B cell (primary cell): ENCODE data around the gene SARS2. TPM values are rescaled to one million over a fixed set of nuclear protein-coding genes. Genes with fewer than 3 reads are reported as not detected.

Experiments used
- ATAC-seq: fragments of 200-7000 bp; cut with Tn5 transposase; one replicate; pipeline ENCODE4 v1.10.0; 2021; ENCODE audit warnings: low read depth, mild to moderate bottlenecking, moderate number of reproducible peaks, moderate library complexity
- CTCF ChIA-PET: fragments of 350-600 bp; sonication (Branson Sonifier 250); formaldehyde crosslinking; loops from one replicate; lab custom pipeline; 2021; ENCODE audit warnings: antibody characterized with exemption, inconsistent platforms; lab: Charles Lee
- POLR2A ChIA-PET: fragments of 350-600 bp; sonication (Branson Sonifier 250); formaldehyde crosslinking; loops from one replicate; lab custom pipeline; 2021; ENCODE audit warnings: antibody characterized with exemption; lab: Charles Lee
- DNase-seq: peaks from one replicate; pipeline ENCODE4 v3.0.0; 2013
- H2AFZ ChIP-seq: 2 replicates; pipeline ENCODE4 v1.6.1; 2012; ENCODE audit warnings: mild to moderate bottlenecking, low read depth, low read length; ENCODE audit not compliant: insufficient read depth, poor library complexity, severe bottlenecking
- H3K27ac ChIP-seq, 2 donors: 1 replicate in 1 of 2; 2 replicates in 1 of 2; pipeline ENCODE4 v1.5.1; 2012 to 2013; ENCODE audit warnings: low read length in 2 of 2, mild to moderate bottlenecking in 2 of 2, moderate library complexity in 1 of 2
- H3K27me3 ChIP-seq, 4 experiments: fragments of 200-600 bp in 1 of 4; sonication (generic) in 1 of 4; replicated peaks in 1 of 4; 1 replicate in 2 of 4; 2 replicates in 2 of 4; pipeline versions ENCODE4 v1.6.1 to v1.7.0; 2013 to 2016; ENCODE audit warnings: low read length in 3 of 4, mild to moderate bottlenecking in 2 of 4, mixed read lengths in 1 of 4, moderate library complexity in 1 of 4; ENCODE audit not compliant: insufficient read depth in 4 of 4, control insufficient read depth in 3 of 4; ENCODE audit errors: control extremely low read depth in 1 of 4
- H3K36me3 ChIP-seq, 2 experiments: replicated peaks in 1 of 2; 1 replicate in 1 of 2; 2 replicates in 1 of 2; pipeline versions ENCODE4 v1.6.1 to v1.7.1; 2013; ENCODE audit warnings: low read length in 1 of 2; ENCODE audit not compliant: insufficient read depth in 2 of 2, control insufficient read depth in 1 of 2; ENCODE audit errors: control extremely low read depth in 1 of 2, extremely low read depth in 1 of 2
- H3K4me1 ChIP-seq, 2 donors: fragments of 200-600 bp in 1 of 2; sonication (generic) in 1 of 2; 1 replicate in 1 of 2; 2 replicates in 1 of 2; pipeline versions ENCODE4 v1.5.1 to v1.6.1; 2013 to 2017; ENCODE audit warnings: low read length in 2 of 2; ENCODE audit not compliant: control insufficient read depth in 2 of 2, insufficient read depth in 2 of 2
- H3K4me2 ChIP-seq: replicated peaks from 2 replicates; pipeline ENCODE3; 2012; ENCODE audit warnings: mild to moderate bottlenecking, low read depth, low read length; ENCODE audit not compliant: poor library complexity, severe bottlenecking
- H3K4me3 ChIP-seq, 5 experiments: fragments of 200-600 bp in 1 of 5; sonication (generic) in 1 of 5; 1 replicate in 3 of 5; 2 replicates in 2 of 5; pipeline versions ENCODE4 v1.5.1 to v1.7.0; 2011 to 2016; ENCODE audit warnings: low read length in 4 of 5, mild to moderate bottlenecking in 4 of 5, low read depth in 2 of 5, control low read depth in 1 of 5, moderate library complexity in 1 of 5; ENCODE audit not compliant: insufficient read depth in 1 of 5; ENCODE audit errors: control extremely low read depth in 1 of 5, extremely low read depth in 1 of 5
- H3K79me2 ChIP-seq: fragments of 200-600 bp; sonication (generic); one replicate; pipeline ENCODE4 v1.6.0; 2016; ENCODE audit warnings: low read length; ENCODE audit not compliant: control insufficient read depth, insufficient read depth
- H3K9ac ChIP-seq: fragments of 200-600 bp; sonication (generic); 2 replicates; pipeline ENCODE4 v1.6.1; 2017; ENCODE audit warnings: mild to moderate bottlenecking, low read length, moderate library complexity
- H3K9me3 ChIP-seq, 3 donors: one replicate each; pipeline versions ENCODE4 v1.6.1 to v1.7.1; 2013; ENCODE audit warnings: low read length in 2 of 3; ENCODE audit not compliant: control insufficient read depth in 2 of 3, insufficient read depth in 1 of 3; ENCODE audit errors: control extremely low read depth in 1 of 3
- H4K20me1 ChIP-seq: 2 replicates; pipeline ENCODE4 v1.6.0; 2012; ENCODE audit warnings: mild to moderate bottlenecking, low read length; ENCODE audit not compliant: insufficient read depth, control insufficient read depth, poor library complexity, severe bottlenecking
- H3K27ac Mint-ChIP-seq: one replicate; pipeline ENCODE4 v1.8.0; 2021; ENCODE audit warnings: mixed read lengths
- H3K27me3 Mint-ChIP-seq: one replicate; pipeline ENCODE4 v1.8.0; 2021; ENCODE audit warnings: mixed read lengths
- H3K4me1 Mint-ChIP-seq: one replicate; pipeline ENCODE4 v1.8.0; 2021; ENCODE audit warnings: mixed read lengths
- H3K4me3 Mint-ChIP-seq: one replicate; pipeline ENCODE4 v1.8.0; 2021; ENCODE audit warnings: mixed read lengths
- H3K9me3 Mint-ChIP-seq: one replicate; pipeline ENCODE4 v1.8.0; 2022; ENCODE audit warnings: mixed read lengths; ENCODE audit not compliant: insufficient read depth
- CTCF ChIP-seq: fragments of 200-600 bp; IDR thresholded peaks from one replicate; pipeline ENCODE4 v1.8.0; 2022; ENCODE audit warnings: antibody characterized with exemption, mild to moderate bottlenecking
- EZH2 ChIP-seq: IDR thresholded peaks from 2 replicates; pipeline ENCODE4 v1.6.1; 2012; ENCODE audit warnings: borderline replicate concordance, low read depth, mild to moderate bottlenecking, moderate library complexity, low read length; ENCODE audit not compliant: insufficient read depth, poor library complexity, severe bottlenecking
- WGBS: methylation state at CpG from one replicate; pipeline ENCODE4 v1.1.5; 2013; ENCODE audit warnings: missing lambda C conversion rate; ENCODE audit not compliant: insufficient coverage; 5-methylcytosine and 5-hydroxymethylcytosine counted together
- intact Hi-C: fragments of 100-400 bp; cut with micrococcal nuclease; formaldehyde crosslinking; loops from one replicate; pipeline ENCODE4 v1.10.0; 2022
- polyA plus RNA-seq: library from polyadenylated mRNA; depleted of rRNA; stranded (reverse); fragments of >200 nt; gene quantifications from 2 replicates; pipeline ENCODE4 v1.2.3, GENCODE V29; 2012
- total RNA-seq, 2 donors: library from RNA; stranded (reverse); fragments of 120-200 nt in 1 of 2; gene quantifications; 1 replicate in 1 of 2; 2 replicates in 1 of 2; pipeline versions ENCODE4 v1.2.3 to v1.2.4, GENCODE V29; 2013 to 2022

Gene SARS2
- total and polyA plus RNA-seq, 2 donors (not counting 1 experiment from before 2014, with no cell fraction given): 38.1 to 65.9 TPM

- H3K9me3 Mint-ChIP-seq: no peaks in the 10 kb centered on the region
- no peak overlapping the region for H3K27ac Mint-ChIP-seq
- POLR2A ChIA-PET: no interaction called here
Measured at GRCh38 chr19:38928391-38929001, 2.1 kb downstream of the SARS2 start.

More at GRCh38 chr19:38928391-38929001, 2.1 kb downstream of the SARS2 start:
- no peaks in the 10 kb centered on the region for H3K27me3 ChIP-seq
- ATAC-seq: no peak
- Mint-ChIP-seq H3K27me3 (no peaks in the 10 kb centered on the region), H3K4me3 (no peak overlapping the region), H3K4me1 (peaks cover 26% of the 10 kb centered on the region)
- no peak overlapping the region for H3K27ac ChIP-seq
- H3K9ac ChIP-seq: no peak overlapping the region
- H3K4me3 ChIP-seq: no peak overlapping the region
- no peaks in the 10 kb centered on the region for H3K9me3 ChIP-seq
- TF ChIP-seq EZH2 (no peak), CTCF (no peak)
- CTCF ChIA-PET: interaction anchor here (0.7 to 3.9 kb wide), 12 partner anchors 28 to 553 kb away, joined by 3 to 51 read pairs (median 16); partner anchors contain the start of genes NFKBIB and SIRT2
- H4K20me1 ChIP-seq: no peaks in the 10 kb centered on the region
- no peak overlapping the region for H3K4me2 ChIP-seq
- no peak for DNase-seq
- no CpG with 5 or more reads among the region's 4 CpGs for WGBS
- peaks cover 19 to 28% of the 10 kb centered on the region in 2 donors for H3K4me1 ChIP-seq
- H3K36me3 ChIP-seq: peaks cover 0 to 27% of the 10 kb centered on the region in 2 experiments
- peaks cover 35% of the 10 kb centered on the region for H3K79me2 ChIP-seq
- no peak overlapping the region for H2AFZ ChIP-seq
- intact Hi-C loops: no loop called here
